Peyer's patch (tissue), 4 donors: ENCODE results near the gene RAB6A.

Experiments
- CTCF ChIP-seq, 6 experiments: fragments of 450-650 bp in 4 of 6; fragments of 200-600 bp in 2 of 6; sonication (generic) in 1 of 6; IDR thresholded peaks; one replicate each; pipeline ENCODE4 v1.5.1; 2017 to 2019; ENCODE audit warnings: antibody characterized with exemption in 6 of 6, mild to moderate bottlenecking in 3 of 6, moderate library complexity in 1 of 6
- POLR2A ChIP-seq, 2 donors: fragments of 450-650 bp; IDR thresholded peaks; one replicate each; pipeline ENCODE4 v1.5.1; 2017; ENCODE audit warnings: antibody characterized with exemption in 2 of 2, mild to moderate bottlenecking in 2 of 2, moderate library complexity in 2 of 2

DNA sequence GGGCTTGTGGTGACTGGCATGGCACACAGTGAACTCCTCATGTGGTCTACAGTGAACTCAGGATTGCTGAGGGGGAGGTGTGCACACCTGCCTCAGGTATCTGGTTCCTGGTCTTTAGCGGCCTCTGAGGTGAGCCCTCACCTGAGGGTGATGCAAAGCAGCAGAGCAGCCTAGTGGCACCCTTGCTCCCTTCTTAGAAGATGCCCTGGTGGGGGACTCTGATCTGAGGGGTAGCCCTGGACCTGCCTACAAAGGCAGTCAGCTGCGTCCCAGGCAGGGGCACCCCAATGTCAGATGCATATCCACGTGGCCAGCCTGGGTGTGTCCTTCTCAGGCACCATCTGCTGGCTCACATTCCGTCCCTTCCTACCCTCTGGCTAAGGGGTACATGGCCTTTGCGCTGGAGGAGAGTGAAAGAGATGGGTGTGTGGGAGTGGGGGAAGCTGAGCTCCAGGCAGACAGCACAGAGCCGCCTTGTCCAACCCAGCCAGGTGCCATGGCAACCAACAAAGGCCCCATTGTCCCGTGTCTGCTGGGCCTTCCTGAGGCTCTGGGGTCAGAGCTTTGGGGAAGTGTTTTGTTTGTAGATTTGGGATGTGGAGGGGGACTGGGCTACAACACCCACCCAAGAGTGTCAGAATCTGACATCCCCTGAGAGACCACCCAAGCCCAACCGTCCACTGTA is 108.7 kb downstream of the RAB6A start:
- no peak for TF ChIP-seq POLR2A (IDR thresholded peaks at IDR 0.05)
- TF ChIP-seq CTCF (IDR thresholded peaks at IDR 0.05): no peak
